Endothelial cell (in vitro differentiated cells): ENCODE results near the gene ZNF277. TPM values are rescaled to one million over a fixed set of nuclear protein-coding genes. Genes with fewer than 3 reads are reported as not detected.
"Not testable (repeated sequence)": the region's sequence is repeated elsewhere in the genome, so short reads cannot be mapped to it uniquely, and the experiment has no call there.

ENCODE experiments used
- DNase-seq: peaks from one replicate; pipeline ENCODE4 v3.0.0; 2021; ENCODE audit warnings: low spot score
- H3K27ac Mint-ChIP-seq: one replicate; pipeline ENCODE4 v1.8.0; 2021; ENCODE audit warnings: mixed read lengths, inconsistent platforms; ENCODE audit not compliant: unreplicated experiment
- H3K27me3 Mint-ChIP-seq: one replicate; pipeline ENCODE4 v1.8.0; 2021; ENCODE audit warnings: mild to moderate bottlenecking, moderate library complexity, mixed read lengths, inconsistent platforms; ENCODE audit not compliant: unreplicated experiment
- H3K36me3 Mint-ChIP-seq: one replicate; pipeline ENCODE4 v1.8.0; 2021; ENCODE audit warnings: mild to moderate bottlenecking, low read depth, mixed read lengths, inconsistent platforms; ENCODE audit not compliant: unreplicated experiment
- H3K4me1 Mint-ChIP-seq: one replicate; pipeline ENCODE4 v1.8.0; 2021; ENCODE audit warnings: mild to moderate bottlenecking, mixed read lengths, inconsistent platforms; ENCODE audit not compliant: unreplicated experiment
- H3K4me3 Mint-ChIP-seq: one replicate; pipeline ENCODE4 v1.8.0; 2021; ENCODE audit warnings: mild to moderate bottlenecking, mixed read lengths, inconsistent platforms; ENCODE audit not compliant: unreplicated experiment
- H3K9me3 Mint-ChIP-seq: one replicate; pipeline ENCODE4 v1.8.0; 2021; ENCODE audit warnings: mixed read lengths, inconsistent platforms; ENCODE audit not compliant: unreplicated experiment
- CTCF ChIP-seq: fragments of 200-600 bp; sonication (generic); IDR thresholded peaks from one replicate; pipeline ENCODE4 v1.5.0; 2021; ENCODE audit warnings: antibody characterized with exemption; ENCODE audit not compliant: unreplicated experiment
- total RNA-seq: library from RNA; stranded (reverse); fragmentation: NEBNext Ultra II Directional; extraction: Animal tissue kit (Norgen Biotek cat#: 25700); gene quantifications from one replicate; pipeline ENCODE4 v1.2.1, GENCODE V29; 2021; ENCODE audit not compliant: unreplicated experiment

Gene ZNF277
- total RNA-seq, 1 donor from 2014 or later: 26.1 TPM

DNA sequence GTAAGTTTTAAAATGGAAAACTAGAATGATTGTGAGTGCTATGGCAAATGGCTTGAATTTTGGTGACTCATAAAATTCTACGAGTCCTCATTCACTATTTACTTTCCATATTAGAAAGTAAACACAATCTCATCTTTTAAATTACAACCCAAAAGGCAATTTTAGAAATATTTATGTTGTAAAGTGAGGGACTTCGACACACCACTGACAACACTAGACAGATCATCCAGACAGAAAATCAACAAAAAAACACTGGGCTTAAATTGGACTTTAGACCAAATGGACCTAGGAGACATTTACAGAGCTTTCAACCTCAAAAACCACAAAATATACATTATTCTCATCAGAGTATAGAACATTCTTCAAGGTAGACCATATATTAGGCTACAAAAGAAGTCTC, 30.1 kb downstream of the ZNF277 start:
- Mint-ChIP-seq H3K4me3 (no peak overlapping the region), H3K4me1 (no peaks in the 10 kb centered on the region), H3K27me3 (no peaks in the 10 kb centered on the region), H3K36me3 (peaks cover 6% of the 10 kb centered on the region), H3K9me3 (no peaks in the 10 kb centered on the region), H3K27ac (no peak overlapping the region)
- no peak for TF ChIP-seq CTCF
- DNase-seq: no peak

- Mint-ChIP-seq H3K27me3 (no peaks in the 10 kb centered on the region), H3K4me3 (no peak overlapping the region), H3K36me3 (peaks cover 6% of the 10 kb centered on the region), H3K4me1 (no peaks in the 10 kb centered on the region), H3K9me3 (no peaks in the 10 kb centered on the region), H3K27ac (no peak overlapping the region)
- DNase-seq: no peak
- TF ChIP-seq CTCF: no peak
These were observed 31.8 kb downstream of the ZNF277 start for GRCh38 chr7:112238330-112238729.

GRCh38 chr7:112238852-112239610, 32.5 kb downstream of the ZNF277 start:
- DNase-seq: no peak
- Mint-ChIP-seq H3K4me1 (no peaks in the 10 kb centered on the region), H3K27ac (no peak overlapping the region), H3K4me3 (no peak overlapping the region), H3K9me3 (no peaks in the 10 kb centered on the region), H3K27me3 (no peaks in the 10 kb centered on the region), H3K36me3 (peaks cover 6% of the 10 kb centered on the region)
- no peak for TF ChIP-seq CTCF

- H3K4me1 Mint-ChIP-seq: peaks cover 15% of the 10 kb centered on the region
- H3K9me3 Mint-ChIP-seq: no peaks in the 10 kb centered on the region
- H3K27me3 Mint-ChIP-seq: peaks cover 1% of the 10 kb centered on the region
- DNase-seq: no peak
- H3K27ac Mint-ChIP-seq: no peak overlapping the region
- no peak for TF ChIP-seq CTCF
- H3K36me3 Mint-ChIP-seq: no peaks in the 10 kb centered on the region
- no peak overlapping the region for H3K4me3 Mint-ChIP-seq
These were observed 42.1 kb downstream of the ZNF277 start for GRCh38 chr7:112248598-112248997.

DNA sequence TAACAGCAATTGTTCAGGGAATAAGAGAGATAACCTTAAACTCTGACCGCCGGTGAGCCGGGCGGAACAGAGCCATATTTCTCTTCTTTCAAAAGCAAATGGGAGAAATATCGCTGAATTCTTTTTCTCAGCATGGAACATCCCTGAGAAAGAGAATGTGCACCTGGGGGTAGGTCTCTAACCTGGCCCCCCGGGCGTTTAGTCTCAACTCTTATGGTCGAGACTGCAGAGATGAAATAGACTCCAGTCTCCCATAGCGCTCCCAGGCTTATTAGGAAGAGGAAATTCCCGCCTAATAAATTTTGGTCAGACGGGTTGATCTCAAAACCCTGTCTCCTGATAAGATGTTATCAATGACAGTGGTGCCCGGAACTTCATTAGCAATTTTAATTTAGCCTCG, 43.5 kb downstream of the ZNF277 start:
- not testable (repeated sequence) for H3K9me3 Mint-ChIP-seq, DNase-seq, H3K27ac Mint-ChIP-seq, H3K36me3 Mint-ChIP-seq, H3K27me3 Mint-ChIP-seq
- Mint-ChIP-seq H3K4me3 (peak overlapping the region; percentile 33), H3K4me1 (peaks cover 17% of the 10 kb centered on the region)
